Upper lobe of left lung (tissue), 6 donors: Measurements from ENCODE around the gene TINCR. TPM values are rescaled to one million over a fixed set of nuclear protein-coding genes. Genes with fewer than 3 reads are reported as not detected.

Experiments used
- ATAC-seq, 2 donors: fragments of 200-7000 bp; cut with Tn5 transposase; one replicate each; pipeline ENCODE4 v1.9.1; 2022; ENCODE audit warnings: mild to moderate bottlenecking in 2 of 2, moderate library complexity in 2 of 2; ENCODE audit not compliant: low FRiP score in 2 of 2
- DNase-seq, 2 donors: peaks; one replicate each; pipeline ENCODE4 v3.0.0-alpha.2; 2019 to 2020
- H3K27ac ChIP-seq, 4 donors: fragments of 200-600 bp; sonication (generic); one replicate each; pipeline ENCODE4 v1.5.1; 2016 to 2019
- H3K27me3 ChIP-seq, 4 donors: fragments of 200-600 bp; sonication (generic); one replicate each; pipeline ENCODE4 v1.5.1; 2017 to 2019
- H3K36me3 ChIP-seq, 4 donors: fragments of 200-600 bp; sonication (generic); one replicate each; pipeline ENCODE4 v1.5.1; 2016 to 2019
- H3K4me1 ChIP-seq, 4 donors: fragments of 200-600 bp; sonication (generic); one replicate each; pipeline ENCODE4 v1.5.1; 2018 to 2019
- H3K4me3 ChIP-seq, 4 donors: fragments of 200-600 bp; sonication (generic); one replicate each; pipeline ENCODE4 v1.5.1; 2017 to 2019; ENCODE audit warnings: mild to moderate bottlenecking in 2 of 4, moderate library complexity in 1 of 4
- H3K9me3 ChIP-seq, 4 donors: fragments of 200-600 bp; sonication (generic); one replicate each; pipeline ENCODE4 v1.5.1; 2018 to 2019
- EP300 ChIP-seq, 4 donors: sonication (generic); formaldehyde crosslinking; IDR thresholded peaks; one replicate each; pipeline ENCODE4 v1.5.1; 2017; ENCODE audit warnings: antibody characterized with exemption in 4 of 4, control low read depth in 2 of 4
- POLR2A ChIP-seq, 4 donors: fragments of 450-650 bp; IDR thresholded peaks; one replicate each; pipeline ENCODE4 v1.5.1; 2016 to 2017; ENCODE audit warnings: antibody characterized with exemption in 4 of 4, mild to moderate bottlenecking in 2 of 4
- POLR2AphosphoS5 ChIP-seq, 2 donors: sonication (generic); formaldehyde crosslinking; IDR thresholded peaks; one replicate each; pipeline ENCODE4 v1.5.1; 2017; ENCODE audit warnings: antibody characterized with exemption in 2 of 2
- WGBS, 2 donors: methylation state at CpG; one replicate each; pipeline ENCODE4 v1.1.5; 2017 to 2018; 5-methylcytosine and 5-hydroxymethylcytosine counted together
- total RNA-seq, 6 donors: library from RNA; depleted of rRNA in 4 of 6; stranded (reverse); fragments of >200 nt in 4 of 6; gene quantifications; one replicate each; pipeline versions ENCODE4 v1.1.0 to v1.2.1, GENCODE V29; 2016 to 2021
- TF ChIP-seq, protein P1 (sequence below), 6 experiments: fragments of 450-650 bp in 4 of 6; fragments of 200-600 bp in 2 of 6; sonication (generic) in 2 of 6; IDR thresholded peaks; one replicate each; pipeline ENCODE4 v1.5.1; 2016 to 2019; ENCODE audit warnings: antibody characterized with exemption in 6 of 6
- donor health status: DM: no; HTN: no; CAD: no; lungs with moderate emphysema.
- donor health status: DM: no; HTN: yes; CAD: no; lungs with severe emphysema.

The TINCR gene
- total RNA-seq, 6 donors from 2014 or later = 3.1 to 12.8 (median 4.3) TPM

GRCh38 chr19:5603626-5604025, 35.9 kb upstream of the TINCR start:
- H3K4me1 ChIP-seq = no peaks in the 10 kb centered on the region
- WGBS, 2 donors = 87% methylated on average over 5 of the region's 5 CpGs
- no peak for DNase-seq
- H3K9me3 ChIP-seq = no peaks in the 10 kb centered on the region
- TF ChIP-seq POLR2A (IDR thresholded peaks at IDR 0.05) (no peak), EP300 (IDR thresholded peaks at IDR 0.05) (no peak), POLR2AphosphoS5 (IDR thresholded peaks at IDR 0.05) (no peak)
- TF ChIP-seq, protein P1, sequence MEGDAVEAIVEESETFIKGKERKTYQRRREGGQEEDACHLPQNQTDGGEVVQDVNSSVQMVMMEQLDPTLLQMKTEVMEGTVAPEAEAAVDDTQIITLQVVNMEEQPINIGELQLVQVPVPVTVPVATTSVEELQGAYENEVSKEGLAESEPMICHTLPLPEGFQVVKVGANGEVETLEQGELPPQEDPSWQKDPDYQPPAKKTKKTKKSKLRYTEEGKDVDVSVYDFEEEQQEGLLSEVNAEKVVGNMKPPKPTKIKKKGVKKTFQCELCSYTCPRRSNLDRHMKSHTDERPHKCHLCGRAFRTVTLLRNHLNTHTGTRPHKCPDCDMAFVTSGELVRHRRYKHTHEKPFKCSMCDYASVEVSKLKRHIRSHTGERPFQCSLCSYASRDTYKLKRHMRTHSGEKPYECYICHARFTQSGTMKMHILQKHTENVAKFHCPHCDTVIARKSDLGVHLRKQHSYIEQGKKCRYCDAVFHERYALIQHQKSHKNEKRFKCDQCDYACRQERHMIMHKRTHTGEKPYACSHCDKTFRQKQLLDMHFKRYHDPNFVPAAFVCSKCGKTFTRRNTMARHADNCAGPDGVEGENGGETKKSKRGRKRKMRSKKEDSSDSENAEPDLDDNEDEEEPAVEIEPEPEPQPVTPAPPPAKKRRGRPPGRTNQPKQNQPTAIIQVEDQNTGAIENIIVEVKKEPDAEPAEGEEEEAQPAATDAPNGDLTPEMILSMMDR (IDR thresholded peaks at IDR 0.05) = no peak
- peaks cover 59 to 99% (median 91%) of the 10 kb centered on the region in 4 donors for H3K36me3 ChIP-seq
- H3K4me3 ChIP-seq = no peak overlapping the region
- ATAC-seq = no peak
- no peak overlapping the region for H3K27ac ChIP-seq
- no peaks in the 10 kb centered on the region for H3K27me3 ChIP-seq

- ATAC-seq = no peak
- Histone ChIP-seq H3K27ac (no peak overlapping the region), H3K27me3 (no peaks in the 10 kb centered on the region), H3K9me3 (no peaks in the 10 kb centered on the region), H3K4me1 (no peaks in the 10 kb centered on the region), H3K4me3 (no peak overlapping the region), H3K36me3 (peaks cover 51 to 99% (median 91%) of the 10 kb centered on the region in 4 donors)
- DNase-seq = no peak
- 90 to 94% methylated on average over 8 of the region's 8 CpGs for WGBS, 2 donors
- TF ChIP-seq EP300 (IDR thresholded peaks at IDR 0.05) = no peak
- TF ChIP-seq, protein P1 (IDR thresholded peaks at IDR 0.05) = no peak
- no peak for TF ChIP-seq POLR2AphosphoS5 (IDR thresholded peaks at IDR 0.05)
- no peak for TF ChIP-seq POLR2A (IDR thresholded peaks at IDR 0.05)
These were observed 33.0 kb upstream of the TINCR start for GRCh38 chr19:5600797-5601196.

DNA sequence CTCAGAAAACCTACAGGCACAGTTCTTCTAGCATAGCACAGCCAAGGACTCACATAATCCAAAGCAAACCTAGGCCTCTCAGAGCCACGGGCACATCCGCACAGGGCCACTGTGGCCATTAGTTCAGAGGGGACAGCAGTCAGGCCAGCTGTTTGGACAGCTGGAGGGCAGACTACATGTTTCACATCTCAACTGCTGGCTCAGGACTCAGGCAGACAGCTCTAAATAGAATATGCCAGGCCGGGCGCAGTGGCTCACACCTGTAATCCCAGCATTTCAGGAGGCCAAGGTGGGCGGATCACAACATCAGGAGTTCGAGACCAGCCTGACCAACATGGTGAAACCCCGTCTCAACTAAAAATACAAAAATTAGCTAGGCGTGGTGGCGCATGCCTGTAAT, 28.0 kb upstream of the TINCR start:
- Histone ChIP-seq H3K4me3 (no peak overlapping the region), H3K36me3 (peaks cover 69 to 100% (median 99%) of the 10 kb centered on the region in 4 donors), H3K9me3 (no peaks in the 10 kb centered on the region), H3K27ac (no peak overlapping the region), H3K4me1 (no peaks in the 10 kb centered on the region), H3K27me3 (no peaks in the 10 kb centered on the region)
- TF ChIP-seq POLR2A (IDR thresholded peaks at IDR 0.05) (no peak), POLR2AphosphoS5 (IDR thresholded peaks at IDR 0.05) (no peak), EP300 (IDR thresholded peaks at IDR 0.05) (no peak)
- TF ChIP-seq, protein P1 (IDR thresholded peaks at IDR 0.05) = no peak
- no peak for ATAC-seq
- WGBS, 2 donors = 96 to 97% methylated on average over 9 of the region's 9 CpGs
- no peak for DNase-seq

DNA sequence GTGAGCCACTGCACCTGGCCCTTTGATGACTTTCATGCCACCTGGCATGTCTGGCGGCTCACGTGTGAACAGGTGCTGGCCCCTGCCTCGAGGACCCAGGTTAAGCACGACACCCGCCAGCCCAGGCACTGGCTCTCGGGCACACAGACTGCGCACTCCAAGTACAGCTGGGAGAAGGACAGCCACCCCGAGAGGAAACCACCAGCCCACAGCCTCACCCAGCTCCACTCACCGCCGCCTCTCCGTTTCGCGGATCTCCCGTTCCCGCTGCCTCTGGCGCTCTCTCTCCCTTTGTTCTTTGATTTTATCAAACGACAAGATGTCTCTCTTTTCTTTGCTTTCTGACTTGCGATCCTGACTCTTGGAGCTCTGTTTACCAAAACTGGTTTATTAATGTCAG, 27.4 kb upstream of the TINCR start:
- no peaks in the 10 kb centered on the region for H3K4me1 ChIP-seq
- ATAC-seq (no peak), DNase-seq (no peak)

More for the DNA sequence above, 27.4 kb upstream of the TINCR start:
- Histone ChIP-seq H3K27ac (no peak overlapping the region), H3K9me3 (no peaks in the 10 kb centered on the region), H3K36me3 (peaks cover 69 to 100% (median 99%) of the 10 kb centered on the region in 4 donors), H3K4me3 (no peak overlapping the region), H3K27me3 (no peaks in the 10 kb centered on the region)
- TF ChIP-seq, protein P1 (IDR thresholded peaks at IDR 0.05) = no peak
- TF ChIP-seq POLR2A (IDR thresholded peaks at IDR 0.05) = no peak
- TF ChIP-seq EP300 (IDR thresholded peaks at IDR 0.05) = no peak
- TF ChIP-seq POLR2AphosphoS5 (IDR thresholded peaks at IDR 0.05) = no peak
- WGBS, 2 donors = 84 to 92% methylated on average over 15 to 18 of the region's 18 CpGs
